Measurements from ENCODE around the gene EPHB3. TPM values are rescaled to one million over a fixed set of nuclear protein-coding genes. Genes with fewer than 3 reads are reported as not detected.

EPHB3 gene
- total and polyA plus RNA-seq, 2 of the 4 experiments (the other 2 are of a cell fraction), result 0.72 to 2.9 TPM

GRCh38 chr3:184609476-184610244 lies 48.1 kb downstream of the EPHB3 start:
- H4K20me1 ChIP-seq (ENCODE audit: insufficient read depth, low read length), result no peaks in the 10 kb centered on the region; the same call in 1 of the 2 replicates
- no peak for TF ChIP-seq POLR2A (IDR thresholded peaks at IDR 0.05; ENCODE audit: low read depth, low read length)
- no peak for TF ChIP-seq BHLHE40 (IDR thresholded peaks at IDR 0.05; ENCODE audit: low read depth, low read length)
- TF ChIP-seq RAD21 (IDR thresholded peaks at IDR 0.05; ENCODE audit: low read length), result no peak
- TF ChIP-seq MAZ (IDR thresholded peaks at IDR 0.05; ENCODE audit: borderline replicate concordance, low read depth, low read length), result no peak
- no peak for TF ChIP-seq MAFK (IDR thresholded peaks at IDR 0.05; ENCODE audit: low read depth, low read length)
- TF ChIP-seq MXI1 (IDR thresholded peaks at IDR 0.05; ENCODE audit: borderline replicate concordance, low read depth, low read length), result no peak
- no peak for TF ChIP-seq NFE2L2 (IDR thresholded peaks at IDR 0.05; ENCODE audit: low read depth, low read length)
- no peak for TF ChIP-seq RCOR1 (IDR thresholded peaks at IDR 0.05; ENCODE audit: insufficient replicate concordance, low read length)
- TF ChIP-seq FOS (IDR thresholded peaks at IDR 0.05; ENCODE audit: low read depth, low read length), result no peak
- no peak for TF ChIP-seq CEBPB (IDR thresholded peaks at IDR 0.05; ENCODE audit: low read depth, low read length)
- no peak overlapping the region for H2AK5ac ChIP-seq (ENCODE audit: low read depth, low read length)
- H4K91ac ChIP-seq (ENCODE audit: insufficient read depth, low read depth, low read length), result no peak overlapping the region
- DNase-seq, result no peak
- dilution Hi-C loops (cut with HindIII; ENCODE audit: low sequenced_read_pairs, unreplicated experiment), result no loop called here
- H2AFZ ChIP-seq (replicated peaks; ENCODE audit: low read length, poor library complexity), result no peak overlapping the region
- H3K36me3 ChIP-seq (ENCODE audit: control insufficient read depth, insufficient read depth, low read length), result no peaks in the 10 kb centered on the region
- no peak overlapping the region for H4K5ac ChIP-seq (ENCODE audit: low read depth, low read length)
- H4K8ac ChIP-seq (ENCODE audit: low read depth in 2 of 2, low read length in 2 of 2), result no peak overlapping the region
- BruUV-seq (replicated peaks), result no TSS peak
- no peaks in the 10 kb centered on the region for H3K79me1 ChIP-seq (ENCODE audit: low read depth in 1 of 2, low read length in 2 of 2)
- H3K4me3 ChIP-seq (ENCODE audit: insufficient read depth, low read depth, low read length), result no peak overlapping the region
- H2BK15ac ChIP-seq (ENCODE audit: low read depth, low read length), result no peak overlapping the region
- ChIA-PET CTCF (no interaction called here), POLR2A (ENCODE audit: unreplicated experiment) (no interaction called here)
- H3K27ac ChIP-seq (ENCODE audit: insufficient read depth, low read length), result no peak overlapping the region
- peaks cover 2% of the 10 kb centered on the region; the same call in 1 of the 2 replicates for H3K9me1 ChIP-seq (ENCODE audit: insufficient read depth, low read length)
- H3K4me2 ChIP-seq (ENCODE audit: low read depth, low read length), result no peak overlapping the region
- H3K4me1 ChIP-seq (ENCODE audit: control insufficient read depth, insufficient read depth, low read length), result no peaks in the 10 kb centered on the region
- no peak overlapping the region for H2BK20ac ChIP-seq (ENCODE audit: low read depth, low read length)
- no peak overlapping the region for H2AK9ac ChIP-seq (replicated peaks; ENCODE audit: low read depth, low read length, poor library complexity)
- WGBS, 2 experiments (ENCODE audit: extremely low coverage in 2 of 2, insufficient read length in 1 of 2), result 85% methylated on average over 4 of the region's 9 CpGs; no CpG with 5 or more reads in 1 of the 2 experiments
- H2BK5ac ChIP-seq (ENCODE audit: low read depth, low read length, poor library complexity, severe bottlenecking), result no peak overlapping the region
- ATAC-seq (ENCODE audit: low read depth), result no peak
- no peak overlapping the region for H3K14ac ChIP-seq (replicated peaks; ENCODE audit: low read depth, low read length)
- no peak overlapping the region for H3K56ac ChIP-seq (ENCODE audit: extremely low read depth, insufficient read depth, low read length)
- intact Hi-C loops (cut with micrococcal nuclease), result no loop called here
- H2BK120ac ChIP-seq (ENCODE audit: low read depth, low read length), result no peak overlapping the region
- no peak overlapping the region for H3K4ac ChIP-seq (ENCODE audit: low read depth, low read length)
- no peaks in the 10 kb centered on the region for H3K9me3 ChIP-seq (ENCODE audit: control insufficient read depth, insufficient read depth, low read length)
- in situ Hi-C loops (cut with MboI; ENCODE audit: low sequenced_read_pairs), result no loop called here
- H3K23ac ChIP-seq (ENCODE audit: low read depth, low read length), result no peak overlapping the region; the same call in 1 of the 2 replicates
- no peak overlapping the region for H3K18ac ChIP-seq (ENCODE audit: low read depth, low read length)
- peaks cover 25% of the 10 kb centered on the region for H3K27me3 ChIP-seq (ENCODE audit: control insufficient read depth, insufficient read depth, low read length)
- no peak overlapping the region for H3K9ac ChIP-seq (ENCODE audit: low read depth, low read length)
